ENCODE data around the gene RUNX1. TPM values are rescaled to one million over a fixed set of nuclear protein-coding genes. Genes with fewer than 3 reads are reported as not detected.

RUNX1 gene
- polyA plus RNA-seq, 1 experiment, result 20.9 TPM

GRCh38 chr21:34793471-34793870 lies 255.6 kb downstream of the RUNX1 start:
- no peaks in the 10 kb centered on the region for H3K27me3 ChIP-seq (ENCODE audit: control insufficient read depth, insufficient read depth, low read length)
- peaks cover 6% of the 10 kb centered on the region; the same call in 1 of the 2 replicates for H3K9me3 ChIP-seq (ENCODE audit: control insufficient read depth, insufficient read depth, low read length)
- no peak overlapping the region for H3K27ac ChIP-seq (ENCODE audit: low read depth, low read length)
- CTCF ChIA-PET, result no interaction called here
- POLR2A ChIA-PET, result no interaction called here
- no peak overlapping the region for H3K4me3 ChIP-seq (ENCODE audit: low read depth, low read length)
- TF ChIP-seq CTCF (IDR thresholded peaks at IDR 0.05; ENCODE audit: low read depth, low read length), result no peak
- DNase-seq (ENCODE audit: low read depth, low spot score), result no peak

DNA sequence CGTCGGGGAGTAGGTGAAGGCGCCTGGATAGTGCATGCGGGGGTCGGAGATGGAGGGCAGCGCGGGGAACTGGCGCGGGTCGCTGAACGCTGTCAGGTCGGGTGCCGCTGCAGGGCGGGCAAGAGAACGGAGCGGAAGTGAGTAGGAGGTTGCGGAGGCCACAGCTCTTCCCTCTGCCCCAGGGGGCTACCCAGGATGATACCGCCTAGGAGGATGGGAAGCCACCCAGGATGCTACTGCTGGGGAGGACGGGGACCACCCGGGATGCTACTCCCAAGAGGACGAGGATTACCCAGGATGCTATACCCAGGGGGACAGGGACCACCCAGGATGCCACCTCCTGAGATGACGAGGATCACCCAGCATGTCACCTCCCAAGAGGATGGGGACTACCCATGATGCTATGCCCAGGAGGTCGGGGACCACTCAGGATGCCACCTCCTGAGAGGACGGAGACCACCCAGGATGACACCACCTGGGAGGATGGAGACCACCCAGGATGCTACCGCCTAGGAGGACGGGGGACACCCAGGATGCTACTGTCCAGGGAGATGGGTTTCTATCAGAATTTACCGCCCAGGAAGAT lies 256.5 kb downstream of the RUNX1 start:
- no peak for TF ChIP-seq CTCF (IDR thresholded peaks at IDR 0.05; ENCODE audit: low read depth, low read length)
- no peak overlapping the region for H3K27ac ChIP-seq (ENCODE audit: low read depth, low read length)
- POLR2A ChIA-PET, result no interaction called here
- H3K9me3 ChIP-seq (ENCODE audit: control insufficient read depth, insufficient read depth, low read length), result peaks cover 6% of the 10 kb centered on the region; the same call in 1 of the 2 replicates
- CTCF ChIA-PET, result no interaction called here
- no peak overlapping the region for H3K4me3 ChIP-seq (ENCODE audit: low read depth, low read length)
- no peak for DNase-seq (ENCODE audit: low read depth, low spot score)
- H3K27me3 ChIP-seq (ENCODE audit: control insufficient read depth, insufficient read depth, low read length), result no peaks in the 10 kb centered on the region

DNA sequence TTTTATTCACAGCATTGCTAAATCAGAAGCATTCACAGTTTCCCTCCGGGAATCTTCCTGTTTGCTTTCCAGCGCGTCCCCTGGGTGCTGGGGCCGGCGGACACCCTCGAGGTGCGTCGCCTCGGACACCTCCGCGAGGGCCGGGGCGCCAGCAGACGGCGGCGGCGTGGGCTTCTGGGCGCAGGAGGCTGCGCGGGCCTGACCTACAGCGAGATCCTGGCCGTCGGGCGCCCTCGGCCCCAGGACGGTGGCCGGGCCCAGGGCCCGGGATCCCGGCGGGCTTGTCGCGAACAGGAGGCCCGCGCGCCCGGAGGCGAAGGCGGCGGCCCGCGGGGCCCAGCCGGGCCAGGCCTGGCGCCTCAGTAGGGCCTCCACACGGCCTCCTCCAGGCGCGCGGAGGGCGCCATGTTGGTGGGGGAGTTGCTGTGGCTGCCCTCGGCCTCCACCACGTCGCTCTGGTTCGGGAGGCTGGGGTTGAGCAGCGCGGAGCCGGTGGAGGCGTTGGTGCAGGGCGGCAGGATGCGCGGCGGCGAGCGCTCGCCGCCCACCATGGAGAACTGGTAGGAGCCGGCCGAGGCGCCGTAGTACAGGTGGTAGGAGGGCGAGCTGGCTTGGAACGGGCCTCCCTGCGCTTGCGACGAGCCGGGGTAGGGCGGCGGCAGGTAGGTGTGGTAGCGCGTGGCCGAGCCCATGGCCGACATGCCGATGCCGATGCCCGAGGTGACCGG lies 257.2 kb downstream of the RUNX1 start:
- DNase-seq (ENCODE audit: low read depth, low spot score), result no peak
- POLR2A ChIA-PET, result no interaction called here
- Histone ChIP-seq H3K27ac (ENCODE audit: low read depth, low read length) (no peak overlapping the region), H3K27me3 (ENCODE audit: control insufficient read depth, insufficient read depth, low read length) (no peaks in the 10 kb centered on the region), H3K4me3 (ENCODE audit: low read depth, low read length) (no peak overlapping the region), H3K9me3 (ENCODE audit: control insufficient read depth, insufficient read depth, low read length) (peaks cover 6% of the 10 kb centered on the region; the same call in 1 of the 2 replicates)
- TF ChIP-seq CTCF (IDR thresholded peaks at IDR 0.05; ENCODE audit: low read depth, low read length), result no peak
- CTCF ChIA-PET, result no interaction called here

DNA sequence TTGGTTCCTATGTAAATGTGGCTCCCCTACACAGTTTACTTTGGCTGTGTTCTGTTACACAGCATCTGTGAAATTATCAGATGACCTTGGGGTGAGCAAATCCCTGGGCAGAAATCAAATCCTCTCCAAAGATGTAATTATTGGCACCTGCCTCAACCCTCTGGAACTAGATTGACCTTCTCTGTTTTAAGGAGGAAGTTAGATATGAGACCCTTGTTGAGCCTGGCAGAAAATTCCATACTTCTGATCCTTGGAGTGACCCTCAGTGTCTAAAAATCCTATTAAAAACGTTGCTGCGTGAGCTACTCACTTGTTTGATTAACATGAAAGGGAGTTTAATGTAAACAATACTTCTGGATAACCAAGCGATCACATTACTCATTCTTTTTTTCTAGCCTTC lies 258.3 kb downstream of the RUNX1 start:
- CTCF ChIA-PET, result interaction anchor here (0.6 to 1.0 kb wide), 2 partner anchors 45 to 1134 kb away, joined by 3 read pairs; no protein-coding TSS in a partner anchor
- Histone ChIP-seq H3K27ac (ENCODE audit: low read depth, low read length) (no peak overlapping the region), H3K27me3 (ENCODE audit: control insufficient read depth, insufficient read depth, low read length) (no peaks in the 10 kb centered on the region), H3K4me3 (ENCODE audit: low read depth, low read length) (no peak overlapping the region), H3K9me3 (ENCODE audit: control insufficient read depth, insufficient read depth, low read length) (peaks cover 6% of the 10 kb centered on the region; the same call in 1 of the 2 replicates)
- DNase-seq (ENCODE audit: low read depth, low spot score), result no peak
- no peak for TF ChIP-seq CTCF (IDR thresholded peaks at IDR 0.05; ENCODE audit: low read depth, low read length)
- POLR2A ChIA-PET, result interaction anchor here (0.6 to 0.7 kb wide), 2 partner anchors 31 to 261 kb away, joined by 3 read pairs; no protein-coding TSS in a partner anchor

DNA sequence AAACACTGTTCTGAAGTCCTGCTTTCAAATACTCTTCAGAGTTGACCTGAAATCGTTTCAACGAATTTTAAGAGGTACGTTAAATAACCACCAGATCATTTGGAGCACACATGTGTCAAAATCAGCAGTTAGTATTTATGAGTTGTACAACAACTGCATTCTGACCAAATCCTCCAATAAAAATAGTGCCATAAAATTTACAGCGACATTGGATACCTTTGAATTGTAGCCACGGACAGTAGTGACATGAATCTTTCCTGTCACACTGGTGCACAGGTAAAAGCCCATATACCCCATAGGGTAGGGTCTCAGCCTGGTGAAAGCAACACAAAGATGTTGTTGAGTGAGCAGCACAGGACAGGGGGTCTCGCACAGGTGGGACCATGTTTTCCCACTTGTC lies 258.8 kb downstream of the RUNX1 start:
- ChIA-PET CTCF (interaction anchor here (1.0 kb wide), 1 partner anchor 45 kb away, joined by 3 read pairs; no protein-coding TSS in a partner anchor), POLR2A (no interaction called here)
- Histone ChIP-seq H3K27me3 (ENCODE audit: control insufficient read depth, insufficient read depth, low read length) (no peaks in the 10 kb centered on the region), H3K4me3 (ENCODE audit: low read depth, low read length) (no peak overlapping the region), H3K27ac (ENCODE audit: low read depth, low read length) (no peak overlapping the region), H3K9me3 (ENCODE audit: control insufficient read depth, insufficient read depth, low read length) (peaks cover 6% of the 10 kb centered on the region; the same call in 1 of the 2 replicates)
- no peak for DNase-seq (ENCODE audit: low read depth, low spot score)
- TF ChIP-seq CTCF (IDR thresholded peaks at IDR 0.05; ENCODE audit: low read depth, low read length), result no peak

Measured in AG04450 (cell line).